ENCODE measurements around the gene XYLB.
"Not testable (repeated sequence)": the region's sequence is repeated elsewhere in the genome, so short reads cannot be mapped to it uniquely, and the experiment has no call there.

The XYLB gene

GRCh38 chr3:38346587-38347410 lies at the start of gene XYLB:
Gene XYLB, plus strand, starts transcription at chr3:38346785. Its CDS starts 84 bp downstream, at chr3:38346869.
- peak; percentile 70 for DNase-seq

GRCh38 chr3:38297053-38297452 lies 49.5 kb upstream of the XYLB start:
- not testable (repeated sequence) for DNase-seq

- DNase-seq = no peak
Observed at GRCh38 chr3:38297537-38297936, 49.0 kb upstream of the XYLB start.

- no peak for DNase-seq
Observed at GRCh38 chr3:38297947-38298711, 48.5 kb upstream of the XYLB start.

GRCh38 chr3:38306941-38307340 lies 39.6 kb upstream of the XYLB start:
- DNase-seq = no peak

- no peak for DNase-seq
Observed at GRCh38 chr3:38307599-38307998, 39.0 kb upstream of the XYLB start.

- no peak for DNase-seq
Observed at GRCh38 chr3:38308456-38308855, 38.1 kb upstream of the XYLB start.

- no peak for DNase-seq
Observed at GRCh38 chr3:38311476-38311875, 35.1 kb upstream of the XYLB start.

- no peak for DNase-seq
Observed at GRCh38 chr3:38311941-38312340, 34.6 kb upstream of the XYLB start.

GRCh38 chr3:38312356-38312755 lies 34.2 kb upstream of the XYLB start:
- no peak for DNase-seq

- DNase-seq = no peak
Observed at GRCh38 chr3:38313263-38313662, 33.3 kb upstream of the XYLB start.

- DNase-seq = no peak
Observed at GRCh38 chr3:38313695-38314094, 32.9 kb upstream of the XYLB start.

GRCh38 chr3:38314112-38314763 lies 32.3 kb upstream of the XYLB start:
- no peak for DNase-seq

- DNase-seq = no peak
Observed at GRCh38 chr3:38314764-38315487, 31.7 kb upstream of the XYLB start.

GRCh38 chr3:38315488-38316230 lies 30.9 kb upstream of the XYLB start:
- DNase-seq = no peak

GRCh38 chr3:38316356-38317191 lies 30.0 kb upstream of the XYLB start:
- no peak for DNase-seq

- DNase-seq = no peak
Observed at GRCh38 chr3:38317192-38317759, 29.3 kb upstream of the XYLB start.

- DNase-seq = no peak
Observed at GRCh38 chr3:38318766-38319671, 27.6 kb upstream of the XYLB start.

- DNase-seq = not testable (repeated sequence)
Observed at GRCh38 chr3:38320638-38321037, 25.9 kb upstream of the XYLB start.

GRCh38 chr3:38323060-38323459 lies 23.5 kb upstream of the XYLB start:
- no peak for DNase-seq

Data from NCI-H146 (cell line).